ENCODE data around the gene WDR90. TPM values are rescaled to one million over a fixed set of nuclear protein-coding genes. Genes with fewer than 3 reads are reported as not detected.

The WDR90 gene
- total RNA-seq, 4 donors from 2014 or later = 23.0 to 166 (median 90.2) TPM

GRCh38 chr16:670485-671352, 21.6 kb downstream of the WDR90 start:
- H3K4me3 ChIP-seq = no peak overlapping the region
- H3K9me3 ChIP-seq = no peaks in the 10 kb centered on the region
- no peaks in the 10 kb centered on the region for H3K27me3 ChIP-seq
- intact Hi-C loops (cut with DNase I; ENCODE audit: low total_unique reads) = no loop called here
- 82 to 91% methylated on average over 15 to 43 of the region's 52 CpGs for WGBS, 2 donors (ENCODE audit: low coverage in 1 of 2)
- H3K4me1 ChIP-seq = peaks cover 17 to 35% (median 24%) of the 10 kb centered on the region in 4 donors
- no peak for DNase-seq
- in situ Hi-C loops (cut with MboI; ENCODE audit: low pct_ligation_motif_present in 1 of 4, low pct_unique_long_range_greater_than_20kb in 1 of 4, low sequenced_read_pairs in 3 of 4) = no loop called here
- H3K27ac ChIP-seq = no peak overlapping the region
- H3K36me3 ChIP-seq = peaks cover 0 to 26% (median 5%) of the 10 kb centered on the region in 4 donors
- TF ChIP-seq POLR2A (IDR thresholded peaks at IDR 0.05) (no peak), EP300 (IDR thresholded peaks at IDR 0.05; ENCODE audit: low read depth) (no peak), CTCF (IDR thresholded peaks at IDR 0.05) (no peak), POLR2AphosphoS5 (IDR thresholded peaks at IDR 0.05) (no peak)

- TF ChIP-seq EP300 (IDR thresholded peaks at IDR 0.05; ENCODE audit: low read depth) = no peak
- TF ChIP-seq POLR2AphosphoS5 (IDR thresholded peaks at IDR 0.05) = no peak
- no peak for TF ChIP-seq POLR2A (IDR thresholded peaks at IDR 0.05)
- no peak for TF ChIP-seq CTCF (IDR thresholded peaks at IDR 0.05)
- DNase-seq = no peak
- H3K9me3 ChIP-seq = no peaks in the 10 kb centered on the region
- 84% methylated on average over 29 of the region's 40 CpGs; no CpG with 5 or more reads in 1 of the 2 donors for WGBS, 2 donors (ENCODE audit: low coverage in 1 of 2)
- intact Hi-C loops (cut with DNase I; ENCODE audit: low total_unique reads) = no loop called here
- H3K27ac ChIP-seq = no peak overlapping the region
- peaks cover 0 to 26% (median 5%) of the 10 kb centered on the region in 4 donors for H3K36me3 ChIP-seq
- peaks cover 25 to 44% (median 31%) of the 10 kb centered on the region in 4 donors for H3K4me1 ChIP-seq
- in situ Hi-C loops (cut with MboI; ENCODE audit: low pct_ligation_motif_present in 1 of 4, low pct_unique_long_range_greater_than_20kb in 1 of 4, low sequenced_read_pairs in 3 of 4) = no loop called here
- H3K27me3 ChIP-seq = no peaks in the 10 kb centered on the region
- no peak overlapping the region for H3K4me3 ChIP-seq
Observed at GRCh38 chr16:671353-672131, 22.4 kb downstream of the WDR90 start.

DNA sequence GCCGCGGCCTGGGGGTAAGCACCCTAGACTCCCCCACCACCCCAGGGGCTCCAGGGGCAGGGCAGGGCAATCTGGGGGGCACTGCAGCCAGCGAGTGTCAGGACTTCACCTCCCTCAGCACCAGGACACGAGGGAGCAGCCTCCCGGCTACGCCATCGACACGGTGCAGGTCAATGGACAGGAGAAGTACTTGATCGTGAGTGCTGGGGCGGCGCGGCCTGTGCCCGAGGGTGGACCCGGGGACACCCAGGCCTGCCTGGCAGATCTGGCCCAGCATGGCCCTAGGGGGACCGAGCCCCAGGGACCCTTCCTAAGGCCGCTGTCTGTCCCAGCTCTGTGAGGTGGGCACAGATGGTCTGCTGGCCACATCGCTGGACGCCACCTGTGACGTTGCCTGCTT, 23.2 kb downstream of the WDR90 start:
- no peak for DNase-seq
- peaks cover 0 to 26% (median 5%) of the 10 kb centered on the region in 4 donors for H3K36me3 ChIP-seq
- no peaks in the 10 kb centered on the region for H3K27me3 ChIP-seq
- TF ChIP-seq CTCF (IDR thresholded peaks at IDR 0.05) (no peak), EP300 (IDR thresholded peaks at IDR 0.05; ENCODE audit: low read depth) (no peak), POLR2AphosphoS5 (IDR thresholded peaks at IDR 0.05) (no peak), POLR2A (IDR thresholded peaks at IDR 0.05) (no peak)
- in situ Hi-C loops (cut with MboI; ENCODE audit: low pct_ligation_motif_present in 1 of 4, low pct_unique_long_range_greater_than_20kb in 1 of 4, low sequenced_read_pairs in 3 of 4) = no loop called here
- WGBS, 2 donors (ENCODE audit: low coverage in 1 of 2) = 94% methylated on average over 17 of the region's 19 CpGs; no CpG with 5 or more reads in 1 of the 2 donors
- H3K27ac ChIP-seq = no peak overlapping the region
- intact Hi-C loops (cut with DNase I; ENCODE audit: low total_unique reads) = no loop called here
- H3K9me3 ChIP-seq = no peaks in the 10 kb centered on the region
- no peak overlapping the region for H3K4me3 ChIP-seq
- peaks cover 27 to 50% (median 36%) of the 10 kb centered on the region in 4 donors for H3K4me1 ChIP-seq

- intact Hi-C loops (cut with DNase I; ENCODE audit: low total_unique reads) = no loop called here
Observed at GRCh38 chr16:672851-673250, 23.7 kb downstream of the WDR90 start.

More at GRCh38 chr16:672851-673250, 23.7 kb downstream of the WDR90 start:
- no peak overlapping the region for H3K4me3 ChIP-seq
- peaks cover 0 to 26% (median 5%) of the 10 kb centered on the region in 4 donors for H3K36me3 ChIP-seq
- in situ Hi-C loops (cut with MboI; ENCODE audit: low pct_ligation_motif_present in 1 of 4, low pct_unique_long_range_greater_than_20kb in 1 of 4, low sequenced_read_pairs in 3 of 4) = no loop called here
- no peak overlapping the region for H3K27ac ChIP-seq
- H3K4me1 ChIP-seq = peaks cover 25 to 50% (median 37%) of the 10 kb centered on the region in 4 donors
- TF ChIP-seq POLR2AphosphoS5 (IDR thresholded peaks at IDR 0.05) = no peak
- no peak for TF ChIP-seq POLR2A (IDR thresholded peaks at IDR 0.05)
- no peak for TF ChIP-seq EP300 (IDR thresholded peaks at IDR 0.05; ENCODE audit: low read depth)
- no peak for TF ChIP-seq CTCF (IDR thresholded peaks at IDR 0.05)
- WGBS, 2 donors (ENCODE audit: low coverage in 1 of 2) = 89% methylated on average over 21 of the region's 21 CpGs; no CpG with 5 or more reads in 1 of the 2 donors
- no peaks in the 10 kb centered on the region for H3K27me3 ChIP-seq
- DNase-seq = no peak
- H3K9me3 ChIP-seq = no peaks in the 10 kb centered on the region

Data from transverse colon (tissue), 4 donors.